ENCODE data around the gene PLAGL2.

The PLAGL2 gene

GRCh38 chr20:32152421-32153155, 55.0 kb downstream of the PLAGL2 start:
- no peak for DNase-seq (ENCODE audit: low read depth in 3 of 3)

- no peak for DNase-seq (ENCODE audit: low read depth in 3 of 3)
These were observed 57.2 kb downstream of the PLAGL2 start for GRCh38 chr20:32150291-32150848.

GRCh38 chr20:32149566-32150170, 57.9 kb downstream of the PLAGL2 start:
- no peak for DNase-seq (ENCODE audit: low read depth in 3 of 3)

- no peak for DNase-seq (ENCODE audit: low read depth in 3 of 3)
These were observed 62.5 kb downstream of the PLAGL2 start for GRCh38 chr20:32144898-32145662.

GRCh38 chr20:32142991-32143390, 64.6 kb downstream of the PLAGL2 start:
- no peak for DNase-seq (ENCODE audit: low read depth in 3 of 3)
